OCI-LY1 (cell line): Measurements from ENCODE around the gene EYS.

Source experiments
- H2AFZ ChIP-seq: fragments of 200-600 bp; sonication (generic), shearing (Covaris generic); 2 replicates; pipeline ENCODE4 v1.6.0; 2014; ENCODE audit warnings: antibody characterized with exemption, mild to moderate bottlenecking, low read length
- H3F3A ChIP-seq: fragments of 200-600 bp; sonication (generic), shearing (Covaris generic); 2 replicates; pipeline ENCODE4 v1.6.0; 2014; ENCODE audit warnings: mild to moderate bottlenecking, antibody characterized with exemption, low read length, moderate library complexity; ENCODE audit not compliant: insufficient read depth
- H3K27ac ChIP-seq: fragments of 200-600 bp; sonication (generic); 2 replicates; pipeline ENCODE4 v1.5.1; 2014; ENCODE audit warnings: low read length, mixed run types, mild to moderate bottlenecking, low read depth; ENCODE audit not compliant: poor library complexity, severe bottlenecking
- H3K27me3 ChIP-seq: fragments of 200-600 bp; sonication (generic); 2 replicates; pipeline ENCODE4 v1.6.0; 2014; ENCODE audit warnings: antibody characterized with exemption, mild to moderate bottlenecking, low read length, moderate library complexity; ENCODE audit not compliant: insufficient read depth
- H3K36me3 ChIP-seq: fragments of 200-600 bp; sonication (generic); 2 replicates; pipeline ENCODE4 v1.6.1; 2014; ENCODE audit warnings: mild to moderate bottlenecking, antibody characterized with exemption, low read length, moderate library complexity, mixed read lengths; ENCODE audit not compliant: insufficient read depth
- H3K4me1 ChIP-seq: fragments of 200-600 bp; sonication (generic); 2 replicates; pipeline ENCODE4 v1.5.1; 2014; ENCODE audit warnings: mild to moderate bottlenecking, low read length, moderate library complexity; ENCODE audit not compliant: insufficient read depth, severe bottlenecking
- H3K4me2 ChIP-seq: fragments of 200-600 bp; sonication (generic), shearing (Covaris generic); 2 replicates; pipeline ENCODE4 v1.6.1; 2014; ENCODE audit warnings: low read length
- H3K4me3 ChIP-seq: fragments of 200-600 bp; sonication (generic); 2 replicates; pipeline ENCODE4 v1.5.1; 2014; ENCODE audit warnings: low read length, low read depth, mild to moderate bottlenecking, mixed read lengths; ENCODE audit not compliant: poor library complexity, severe bottlenecking
- H3K79me2 ChIP-seq: fragments of 200-600 bp; shearing (Covaris generic); 2 replicates; pipeline ENCODE4 v1.6.1; 2016; ENCODE audit warnings: mixed run types, low read length, mixed read lengths; ENCODE audit not compliant: insufficient read depth
- H3K9ac ChIP-seq: fragments of 200-600 bp; sonication (generic), shearing (Covaris generic); 2 replicates; pipeline ENCODE4 v1.6.1; 2014; ENCODE audit warnings: mild to moderate bottlenecking, low read length, mixed read lengths
- H3K9me2 ChIP-seq: fragments of 200-600 bp; sonication (generic), shearing (Covaris generic); 2 replicates; pipeline ENCODE4 v1.6.1; 2014; ENCODE audit warnings: low read depth, mild to moderate bottlenecking, low read length, mixed read lengths
- H3K9me3 ChIP-seq: fragments of 200-600 bp; shearing (Covaris generic); 2 replicates; pipeline ENCODE4 v1.6.1; 2014; ENCODE audit warnings: low read length, mixed read lengths
- H4K20me1 ChIP-seq: fragments of 200-600 bp; sonication (generic), shearing (Covaris generic); 2 replicates; pipeline ENCODE4 v1.6.0; 2016; ENCODE audit warnings: mild to moderate bottlenecking, low read length; ENCODE audit not compliant: insufficient read depth
- CTCF ChIP-seq: fragments of 200-600 bp; sonication (generic), shearing (Covaris generic); IDR thresholded peaks from 2 replicates; pipeline ENCODE4 v1.5.1; 2017; ENCODE audit warnings: mild to moderate bottlenecking, antibody characterized with exemption, low read length, moderate library complexity, mixed read lengths
- EZH2 ChIP-seq: fragments of 200-600 bp; sonication (generic), shearing (Covaris generic); IDR thresholded peaks from 2 replicates; pipeline ENCODE4 v1.8.0; 2017; ENCODE audit warnings: borderline replicate concordance, mixed run types, mild to moderate bottlenecking, antibody characterized with exemption, low read length, moderate library complexity, mixed read lengths

EYS gene

GRCh38 chr6:64807785-64808184, 899.2 kb downstream of the EYS start:
- TF ChIP-seq EZH2 (no peak), CTCF (no peak)
- no peak overlapping the region for H3K27ac ChIP-seq
- no peak overlapping the region for H3K4me2 ChIP-seq
- no peaks in the 10 kb centered on the region for H3K36me3 ChIP-seq
- no peak overlapping the region for H2AFZ ChIP-seq
- no peaks in the 10 kb centered on the region for H3K9me3 ChIP-seq
- H3K79me2 ChIP-seq = no peaks in the 10 kb centered on the region
- no peaks in the 10 kb centered on the region for H3K4me1 ChIP-seq
- no peak overlapping the region for H3K9ac ChIP-seq
- H3K27me3 ChIP-seq = no peaks in the 10 kb centered on the region
- no peaks in the 10 kb centered on the region for H3K9me2 ChIP-seq
- H3K4me3 ChIP-seq = no peak overlapping the region
- no peaks in the 10 kb centered on the region for H4K20me1 ChIP-seq
- H3F3A ChIP-seq = no peaks in the 10 kb centered on the region

GRCh38 chr6:64803470-64804166, 903.4 kb downstream of the EYS start:
- Histone ChIP-seq H2AFZ (no peak overlapping the region), H3F3A (no peaks in the 10 kb centered on the region), H3K9me3 (no peaks in the 10 kb centered on the region), H4K20me1 (no peaks in the 10 kb centered on the region), H3K9me2 (no peaks in the 10 kb centered on the region), H3K4me2 (no peak overlapping the region), H3K36me3 (no peaks in the 10 kb centered on the region), H3K79me2 (no peaks in the 10 kb centered on the region), H3K27ac (no peak overlapping the region), H3K4me3 (no peak overlapping the region), H3K27me3 (no peaks in the 10 kb centered on the region), H3K4me1 (no peaks in the 10 kb centered on the region), H3K9ac (no peak overlapping the region)
- no peak for TF ChIP-seq EZH2

- Histone ChIP-seq H3K4me3 (no peak overlapping the region), H3F3A (no peaks in the 10 kb centered on the region), H3K27me3 (no peaks in the 10 kb centered on the region), H3K36me3 (no peaks in the 10 kb centered on the region), H3K4me1 (no peaks in the 10 kb centered on the region), H2AFZ (no peak overlapping the region), H3K9ac (no peak overlapping the region), H3K27ac (no peak overlapping the region), H3K79me2 (no peaks in the 10 kb centered on the region), H3K4me2 (no peak overlapping the region), H3K9me2 (no peaks in the 10 kb centered on the region), H4K20me1 (no peaks in the 10 kb centered on the region), H3K9me3 (no peaks in the 10 kb centered on the region)
- TF ChIP-seq EZH2 (no peak), CTCF (no peak)
Observed at GRCh38 chr6:64792534-64792933, 914.5 kb downstream of the EYS start.

- Histone ChIP-seq H3K9me2 (no peaks in the 10 kb centered on the region), H3K79me2 (no peaks in the 10 kb centered on the region), H4K20me1 (no peaks in the 10 kb centered on the region), H3K9ac (no peak overlapping the region), H3F3A (no peaks in the 10 kb centered on the region), H3K27me3 (no peaks in the 10 kb centered on the region), H3K9me3 (no peaks in the 10 kb centered on the region), H3K4me2 (no peak overlapping the region), H3K4me3 (no peak overlapping the region), H3K27ac (no peak overlapping the region), H3K4me1 (no peaks in the 10 kb centered on the region), H3K36me3 (no peaks in the 10 kb centered on the region), H2AFZ (no peak overlapping the region)
- TF ChIP-seq CTCF (no peak), EZH2 (no peak)
Observed at GRCh38 chr6:64789476-64789875, 917.5 kb downstream of the EYS start.
